Hepatocyte (in vitro differentiated cells): ENCODE results near the gene GPC3. TPM values are rescaled to one million over a fixed set of nuclear protein-coding genes. Genes with fewer than 3 reads are reported as not detected.

Source experiments
- DNase-seq: peaks from one replicate; pipeline ENCODE4 v3.0.0-alpha.2; 2016; ENCODE audit warnings: low spot score
- H2AFZ ChIP-seq: fragments of 200-600 bp; sonication (generic); 2 replicates; pipeline ENCODE4 v1.6.0; 2016; ENCODE audit warnings: antibody characterized with exemption, mild to moderate bottlenecking
- H3K27ac ChIP-seq: fragments of 200-600 bp; sonication (generic); 2 replicates; pipeline ENCODE4 v1.5.1; 2016; ENCODE audit warnings: mild to moderate bottlenecking
- H3K27me3 ChIP-seq: fragments of 200-600 bp; sonication (generic); 2 replicates; pipeline ENCODE4 v1.6.1; 2016
- H3K36me3 ChIP-seq: fragments of 200-600 bp; sonication (generic); replicated peaks from 2 replicates; pipeline ENCODE4 v1.5.1; 2016; ENCODE audit warnings: low read depth; ENCODE audit not compliant: insufficient read depth
- H3K4me1 ChIP-seq: fragments of 200-600 bp; sonication (generic); 2 replicates; pipeline ENCODE4 v1.5.1; 2016; ENCODE audit warnings: mild to moderate bottlenecking, moderate library complexity; ENCODE audit not compliant: insufficient read depth
- H3K4me2 ChIP-seq: fragments of 200-600 bp; sonication (generic); 2 replicates; pipeline ENCODE4 v1.6.0; 2016
- H3K4me3 ChIP-seq: fragments of 200-600 bp; sonication (generic); 2 replicates; pipeline ENCODE4 v1.5.1; 2016; ENCODE audit warnings: mild to moderate bottlenecking
- H3K79me2 ChIP-seq: fragments of 200-600 bp; sonication (generic); 2 replicates; pipeline ENCODE4 v1.6.0; 2017; ENCODE audit warnings: mild to moderate bottlenecking
- H3K9me2 ChIP-seq: fragments of 200-600 bp; sonication (generic); replicated peaks from 2 replicates; pipeline ENCODE4 v1.6.0; 2017; ENCODE audit warnings: mild to moderate bottlenecking; ENCODE audit not compliant: insufficient read depth
- H3K9me3 ChIP-seq: fragments of 200-600 bp; sonication (generic); 2 replicates; pipeline ENCODE4 v1.5.1; 2016; ENCODE audit warnings: low read depth, mild to moderate bottlenecking
- H4K20me1 ChIP-seq: fragments of 200-600 bp; sonication (generic); 2 replicates; pipeline ENCODE4 v1.6.0; 2016; ENCODE audit warnings: mild to moderate bottlenecking; ENCODE audit not compliant: insufficient read depth, poor library complexity, severe bottlenecking
- EZH2 ChIP-seq: fragments of 200-600 bp; sonication (generic); IDR thresholded peaks from 2 replicates; pipeline ENCODE4 v1.6.1; 2016; ENCODE audit warnings: antibody characterized with exemption, mild to moderate bottlenecking, borderline replicate concordance
- EZH2phosphoT487 ChIP-seq: fragments of 200-600 bp; sonication (generic); IDR thresholded peaks from one replicate; pipeline ENCODE4 v1.6.1; 2018; ENCODE audit warnings: antibody characterized with exemption, mild to moderate bottlenecking, low read depth, moderate library complexity; ENCODE audit not compliant: unreplicated experiment, severe bottlenecking
- WGBS: methylation state at CpG from one replicate; pipeline ENCODE4 v1.1.6; 2016; ENCODE audit warnings: low lambda C conversion rate; ENCODE audit errors: missing lambda C conversion rate; 5-methylcytosine and 5-hydroxymethylcytosine counted together
- polyA plus RNA-seq: library from polyadenylated mRNA; unstranded; fragments of >200 nt; fragmentation: Nextera tagmentation; extraction: Ambion mirVana; gene quantifications from 2 replicates; pipeline ENCODE4 v1.2.1, GENCODE V29; 2016
- total RNA-seq: library from RNA; depleted of rRNA; stranded (reverse); fragments of >200 nt; gene quantifications from 2 replicates; pipeline ENCODE4 v1.2.3, GENCODE V29; 2014
- TF ChIP-seq, protein P1 (sequence below): fragments of 200-600 bp; sonication (generic); IDR thresholded peaks from 2 replicates; pipeline ENCODE4 v1.5.1; 2016; ENCODE audit warnings: antibody characterized with exemption, mild to moderate bottlenecking; ENCODE audit not compliant: poor library complexity

GPC3 gene
- total and polyA plus RNA-seq, 2 experiments from 2014 or later, result 789 to 860 TPM

DNA sequence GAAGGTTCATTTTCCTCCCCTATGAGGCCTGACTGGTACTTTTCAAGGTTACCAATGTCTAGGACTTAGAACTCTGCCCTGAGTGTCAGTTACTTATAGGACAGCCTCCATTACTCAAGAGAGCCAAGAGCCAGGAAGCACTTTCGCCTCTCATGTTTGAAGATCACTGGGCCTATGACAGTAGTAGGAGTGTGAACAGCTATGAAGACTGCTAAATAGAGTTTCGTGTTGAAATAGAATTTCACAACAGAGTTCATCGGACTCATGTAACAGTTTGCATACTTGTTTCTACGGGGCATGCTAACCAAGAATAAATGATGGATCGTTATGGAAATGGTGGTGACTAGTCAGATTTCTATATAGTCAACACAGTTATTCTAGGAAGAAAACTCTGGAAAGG is 472.3 kb downstream of the GPC3 start:
- DNase-seq, result no peak
- Histone ChIP-seq H3K36me3 (no peaks in the 10 kb centered on the region), H3K9me2 (no peaks in the 10 kb centered on the region), H3K27ac (no peak overlapping the region), H2AFZ (no peak overlapping the region), H3K4me3 (no peak overlapping the region), H3K79me2 (no peaks in the 10 kb centered on the region), H3K27me3 (no peaks in the 10 kb centered on the region), H3K9me3 (peaks cover 3% of the 10 kb centered on the region), H3K4me1 (no peaks in the 10 kb centered on the region), H4K20me1 (no peaks in the 10 kb centered on the region), H3K4me2 (no peak overlapping the region)
- WGBS, result 75% methylated on average over 5 of the region's 5 CpGs
- TF ChIP-seq, protein P1, sequence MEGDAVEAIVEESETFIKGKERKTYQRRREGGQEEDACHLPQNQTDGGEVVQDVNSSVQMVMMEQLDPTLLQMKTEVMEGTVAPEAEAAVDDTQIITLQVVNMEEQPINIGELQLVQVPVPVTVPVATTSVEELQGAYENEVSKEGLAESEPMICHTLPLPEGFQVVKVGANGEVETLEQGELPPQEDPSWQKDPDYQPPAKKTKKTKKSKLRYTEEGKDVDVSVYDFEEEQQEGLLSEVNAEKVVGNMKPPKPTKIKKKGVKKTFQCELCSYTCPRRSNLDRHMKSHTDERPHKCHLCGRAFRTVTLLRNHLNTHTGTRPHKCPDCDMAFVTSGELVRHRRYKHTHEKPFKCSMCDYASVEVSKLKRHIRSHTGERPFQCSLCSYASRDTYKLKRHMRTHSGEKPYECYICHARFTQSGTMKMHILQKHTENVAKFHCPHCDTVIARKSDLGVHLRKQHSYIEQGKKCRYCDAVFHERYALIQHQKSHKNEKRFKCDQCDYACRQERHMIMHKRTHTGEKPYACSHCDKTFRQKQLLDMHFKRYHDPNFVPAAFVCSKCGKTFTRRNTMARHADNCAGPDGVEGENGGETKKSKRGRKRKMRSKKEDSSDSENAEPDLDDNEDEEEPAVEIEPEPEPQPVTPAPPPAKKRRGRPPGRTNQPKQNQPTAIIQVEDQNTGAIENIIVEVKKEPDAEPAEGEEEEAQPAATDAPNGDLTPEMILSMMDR, result no peak

DNA sequence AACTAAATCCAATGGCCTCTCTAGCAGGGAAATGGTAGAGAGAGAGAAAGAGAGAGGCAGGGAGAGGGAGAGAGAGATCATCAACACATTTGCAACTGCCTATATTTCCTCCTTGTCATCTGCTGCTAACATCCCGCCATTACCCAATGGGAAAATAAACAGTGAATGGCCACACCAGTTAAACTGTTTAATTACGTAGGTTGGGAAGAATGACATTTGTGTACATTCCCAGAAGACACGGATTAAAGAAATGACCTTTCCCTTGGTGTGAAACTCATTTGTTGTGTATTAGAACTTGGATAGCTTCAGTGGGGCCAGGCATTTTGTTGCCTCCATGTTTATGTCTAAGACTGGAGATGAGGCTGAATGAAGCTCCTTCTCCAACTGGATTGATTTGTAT is 474.4 kb downstream of the GPC3 start:
- Histone ChIP-seq H3K4me3 (no peak overlapping the region), H3K4me1 (no peaks in the 10 kb centered on the region), H2AFZ (no peak overlapping the region), H4K20me1 (no peaks in the 10 kb centered on the region), H3K27ac (no peak overlapping the region), H3K9me3 (no peaks in the 10 kb centered on the region), H3K79me2 (no peaks in the 10 kb centered on the region), H3K4me2 (no peak overlapping the region), H3K27me3 (no peaks in the 10 kb centered on the region), H3K36me3 (no peaks in the 10 kb centered on the region), H3K9me2 (no peaks in the 10 kb centered on the region)
- DNase-seq, result no peak
- TF ChIP-seq EZH2, result no peak
- no peak for TF ChIP-seq EZH2phosphoT487
- TF ChIP-seq, protein P1, result no peak
- WGBS, result 37% methylated on average over 3 of the region's 3 CpGs

DNA sequence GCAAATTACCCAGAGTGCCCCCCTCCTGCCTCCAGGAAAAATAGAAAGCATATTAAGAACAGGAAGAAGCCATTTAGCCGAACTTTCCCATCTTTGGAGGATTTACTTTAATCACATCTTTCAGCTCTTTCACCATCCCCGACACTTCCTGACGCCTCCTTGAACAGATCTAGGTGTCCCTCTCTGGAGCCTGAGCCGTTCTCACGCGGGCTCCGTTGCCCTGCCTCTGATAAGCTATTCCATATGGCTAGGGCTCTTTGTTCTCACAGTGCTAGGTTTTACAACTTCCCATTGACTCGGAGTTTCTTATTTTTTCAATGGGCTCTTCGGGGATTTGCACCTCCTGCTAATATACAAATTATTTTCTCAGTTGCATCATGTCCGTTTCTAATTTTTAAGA is 488.0 kb downstream of the GPC3 start:
- TF ChIP-seq, protein P1, result no peak
- TF ChIP-seq EZH2 (no peak), EZH2phosphoT487 (no peak)
- no peaks in the 10 kb centered on the region for H3K36me3 ChIP-seq
- no peak overlapping the region for H2AFZ ChIP-seq

More for the DNA sequence above, 488.0 kb downstream of the GPC3 start:
- 64% methylated on average over 10 of the region's 10 CpGs for WGBS
- no peaks in the 10 kb centered on the region for H3K9me3 ChIP-seq
- H3K9me2 ChIP-seq, result no peaks in the 10 kb centered on the region
- no peaks in the 10 kb centered on the region for H3K27me3 ChIP-seq
- H3K4me3 ChIP-seq, result no peak overlapping the region
- DNase-seq, result peak; percentile 18
- no peaks in the 10 kb centered on the region for H3K4me1 ChIP-seq
- no peak overlapping the region for H3K4me2 ChIP-seq
- H4K20me1 ChIP-seq, result no peaks in the 10 kb centered on the region
- H3K27ac ChIP-seq, result peak overlapping the region; percentile 45
- H3K79me2 ChIP-seq, result no peaks in the 10 kb centered on the region
